IMR-90 (cell line): ENCODE results near the gene IGSF22. TPM values are rescaled to one million over a fixed set of nuclear protein-coding genes. Genes with fewer than 3 reads are reported as not detected.

ENCODE experiments used
- ATAC-seq: fragments of 200-7000 bp; cut with Tn5 transposase; 2 replicates; pipeline ENCODE4 v1.9.1; 2020; ENCODE audit warnings: low read depth, mild to moderate bottlenecking, moderate library complexity
- Bru-seq: library from RNA; stranded (reverse); fragments of 400-500 nt; gene quantifications from one replicate; lab custom pipeline; 2021; lab: Mats Ljungman, UMichigan
- BruChase-seq, 2 experiments: library from RNA; stranded (reverse); fragments of 400-500 nt; gene quantifications; one replicate each; lab custom pipeline; 2021; lab: Mats Ljungman, UMichigan
- BruUV-seq: library from RNA; stranded (reverse); fragments of 400-500 nt; replicated peaks from 2 replicates; lab custom pipeline; 2021; lab: Mats Ljungman, UMichigan
- CTCF ChIA-PET: fragments of 300-600 bp; formaldehyde crosslinking; extraction: SDS; loops from one replicate; lab custom pipeline; 2021; ENCODE audit warnings: antibody characterized with exemption; lab: Yijun Ruan, JAX
- POLR2A ChIA-PET: fragments of 300-600 bp; sonication (Branson Sonifier 250); formaldehyde crosslinking; loops from one replicate; lab custom pipeline; 2022; ENCODE audit warnings: antibody characterized with exemption; ENCODE audit not compliant: unreplicated experiment; lab: Charles Lee
- DNase-seq: peaks from one replicate; pipeline ENCODE4 v3.0.0; 2013
- H2AFZ ChIP-seq: replicated peaks from 2 replicates; pipeline ENCODE3; 2013; ENCODE audit warnings: low read length, mild to moderate bottlenecking; ENCODE audit not compliant: poor library complexity
- H2AK5ac ChIP-seq: 2 replicates; pipeline ENCODE4 v1.6.1; 2013; ENCODE audit warnings: low read depth, low read length, inconsistent platforms
- H2AK9ac ChIP-seq: replicated peaks from 2 replicates; pipeline ENCODE3; 2013; ENCODE audit warnings: mild to moderate bottlenecking, low read depth, low read length, moderate library complexity; ENCODE audit not compliant: poor library complexity
- H2BK120ac ChIP-seq: 2 replicates; pipeline ENCODE4 v1.6.1; 2013; ENCODE audit warnings: low read depth, low read length, inconsistent platforms
- H2BK15ac ChIP-seq: 3 replicates; pipeline ENCODE4 v1.6.1; 2013; ENCODE audit warnings: low read depth, low read length, inconsistent platforms
- H2BK20ac ChIP-seq: 2 replicates; pipeline ENCODE4 v1.6.1; 2013; ENCODE audit warnings: low read depth, mild to moderate bottlenecking, inconsistent platforms, low read length, moderate library complexity
- H2BK5ac ChIP-seq: 2 replicates; pipeline ENCODE4 v1.6.1; 2013; ENCODE audit warnings: mild to moderate bottlenecking, low read depth, low read length, inconsistent platforms; ENCODE audit not compliant: poor library complexity, severe bottlenecking
- H3K14ac ChIP-seq: replicated peaks from 2 replicates; pipeline ENCODE4 v1.6.1; 2013; ENCODE audit warnings: low read depth, low read length, inconsistent platforms
- H3K18ac ChIP-seq: 2 replicates; pipeline ENCODE4 v1.6.1; 2013; ENCODE audit warnings: low read depth, low read length, control low read depth
- H3K23ac ChIP-seq: 2 replicates; pipeline ENCODE4 v1.6.1; 2013; ENCODE audit warnings: low read depth, low read length, inconsistent platforms
- H3K27ac ChIP-seq: 2 replicates; pipeline ENCODE4 v1.5.1; 2013; ENCODE audit warnings: mild to moderate bottlenecking, control low read depth, low read length; ENCODE audit not compliant: insufficient read depth
- H3K27me3 ChIP-seq: 2 replicates; pipeline ENCODE4 v1.6.1; 2013; ENCODE audit warnings: low read length; ENCODE audit not compliant: control insufficient read depth, insufficient read depth
- H3K36me3 ChIP-seq: 2 replicates; pipeline ENCODE4 v1.6.1; 2013; ENCODE audit warnings: low read length, mixed read lengths; ENCODE audit not compliant: control insufficient read depth, insufficient read depth
- H3K4ac ChIP-seq: 2 replicates; pipeline ENCODE4 v1.6.1; 2013; ENCODE audit warnings: low read depth, low read length, inconsistent platforms
- H3K4me1 ChIP-seq: 2 replicates; pipeline ENCODE4 v1.6.1; 2013; ENCODE audit warnings: low read length, mixed read lengths; ENCODE audit not compliant: control insufficient read depth, insufficient read depth
- H3K4me2 ChIP-seq: 2 replicates; pipeline ENCODE4 v1.6.1; 2013; ENCODE audit warnings: low read depth, mild to moderate bottlenecking, control low read depth, low read length, moderate library complexity
- H3K4me3 ChIP-seq: 2 replicates; pipeline ENCODE4 v1.5.1; 2013; ENCODE audit warnings: low read depth, mild to moderate bottlenecking, control low read depth, low read length, moderate library complexity; ENCODE audit not compliant: insufficient read depth
- H3K56ac ChIP-seq: 2 replicates; pipeline ENCODE4 v1.6.1; 2013; ENCODE audit warnings: low read length, inconsistent platforms; ENCODE audit not compliant: insufficient read depth; ENCODE audit errors: extremely low read depth
- H3K79me1 ChIP-seq, 2 experiments: 2 replicates each; pipeline ENCODE4 v1.6.1; 2013; ENCODE audit warnings: low read length in 2 of 2, inconsistent platforms in 1 of 2, low read depth in 1 of 2
- H3K9ac ChIP-seq: 2 replicates; pipeline ENCODE4 v1.6.1; 2013; ENCODE audit warnings: low read depth, low read length, control low read depth
- H3K9me1 ChIP-seq: 2 replicates; pipeline ENCODE4 v1.6.1; 2013; ENCODE audit warnings: low read length, inconsistent platforms; ENCODE audit not compliant: insufficient read depth
- H3K9me3 ChIP-seq: 2 replicates; pipeline ENCODE4 v1.6.1; 2013; ENCODE audit warnings: low read length; ENCODE audit not compliant: control insufficient read depth, insufficient read depth
- H4K20me1 ChIP-seq: 2 replicates; pipeline ENCODE4 v1.6.1; 2013; ENCODE audit warnings: low read length, inconsistent platforms; ENCODE audit not compliant: insufficient read depth
- H4K5ac ChIP-seq: 2 replicates; pipeline ENCODE4 v1.6.1; 2013; ENCODE audit warnings: mild to moderate bottlenecking, low read depth, low read length, control low read depth
- H4K8ac ChIP-seq, 2 experiments: 2 replicates each; pipeline ENCODE4 v1.6.1; 2013; ENCODE audit warnings: low read depth in 2 of 2, low read length in 2 of 2, control low read depth in 1 of 2, inconsistent platforms in 1 of 2
- H4K91ac ChIP-seq: 2 replicates; pipeline ENCODE4 v1.6.1; 2013; ENCODE audit warnings: low read depth, low read length, inconsistent platforms; ENCODE audit not compliant: insufficient read depth
- BHLHE40 ChIP-seq: fragments of 150-350 bp; IDR thresholded peaks from 2 replicates; pipeline ENCODE4 v1.6.1; 2016; ENCODE audit warnings: mild to moderate bottlenecking, low read depth, low read length
- CHD1 ChIP-seq: IDR thresholded peaks from 2 replicates; pipeline ENCODE4 v1.6.1; 2012; ENCODE audit warnings: low read depth, low read length, improper control_type of control experiment
- CTCF ChIP-seq: conservative IDR thresholded peaks from 2 replicates; pipeline ENCODE4 v1.5.1; 2012; ENCODE audit warnings: mild to moderate bottlenecking, low read depth, low read length, improper control_type of control experiment
- FOS ChIP-seq: fragments of 150-350 bp; IDR thresholded peaks from 2 replicates; pipeline ENCODE4 v1.6.1; 2016; ENCODE audit warnings: low read depth, low read length
- MAZ ChIP-seq: IDR thresholded peaks from 2 replicates; pipeline ENCODE4 v1.6.1; 2012; ENCODE audit warnings: low read depth, mild to moderate bottlenecking, low read length, improper control_type of control experiment, moderate library complexity, borderline replicate concordance
- MXI1 ChIP-seq: IDR thresholded peaks from 2 replicates; pipeline ENCODE4 v1.6.1; 2012; ENCODE audit warnings: low read depth, mild to moderate bottlenecking, low read length, moderate library complexity, borderline replicate concordance
- RAD21 ChIP-seq: IDR thresholded peaks from 2 replicates; pipeline ENCODE4 v1.6.1; 2012; ENCODE audit warnings: low read length, improper control_type of control experiment
- SMC3 ChIP-seq: fragments of 150-350 bp; IDR thresholded peaks from 2 replicates; pipeline ENCODE4 v1.6.1; 2016; ENCODE audit warnings: low read depth, mild to moderate bottlenecking, antibody characterized with exemption, low read length, moderate library complexity
- USF2 ChIP-seq: fragments of 150-350 bp; IDR thresholded peaks from 2 replicates; pipeline ENCODE4 v1.6.1; 2017; ENCODE audit warnings: mild to moderate bottlenecking, antibody characterized with exemption, low read length, low read depth
- WGBS, 2 experiments: methylation state at CpG; one replicate each; pipeline versions ENCODE4 v1.1.5 to v1.1.7; 2013; ENCODE audit warnings: missing lambda C conversion rate in 2 of 2; ENCODE audit not compliant: insufficient read length in 1 of 2; ENCODE audit errors: extremely low coverage in 2 of 2; 5-methylcytosine and 5-hydroxymethylcytosine counted together
- dilution Hi-C: fragments of 300-500 bp; cut with HindIII; formaldehyde crosslinking; loops from one replicate; pipeline ENCODE4 v1.14.3; 2018; ENCODE audit warnings: low sequenced_read_pairs; ENCODE audit not compliant: unreplicated experiment
- in situ Hi-C: fragments of 300-500 bp; cut with MboI; formaldehyde crosslinking; loops from 3 replicates; pipeline ENCODE4 v1.14.3; 2019; ENCODE audit warnings: low sequenced_read_pairs, inconsistent platforms, mixed read lengths
- intact Hi-C: fragments of 100-400 bp; cut with micrococcal nuclease; formaldehyde crosslinking; loops from 2 replicates; pipeline ENCODE4 v1.10.0; 2022
- long read RNA-seq: library from polyadenylated mRNA; unstranded; transcript quantifications from one replicate; pipeline ENCODE4 v2.0.0, GENCODE V29; 2021; ENCODE audit not compliant: unreplicated experiment
- polyA plus RNA-seq, 3 experiments: library from polyadenylated mRNA; depleted of rRNA; stranded (reverse); fragments of >200 nt; gene quantifications; 2 replicates each; pipeline ENCODE4 v1.2.3, GENCODE V29; 2012; ENCODE audit warnings: low replicate concordance in 1 of 3
- total RNA-seq: library from RNA; depleted of rRNA; stranded (reverse); fragments of >200 nt; gene quantifications from 2 replicates; pipeline ENCODE4 v1.2.3, GENCODE V29; 2012; rRNA removed

The IGSF22 gene
- total RNA-seq (not detected in 2 replicates), polyA plus RNA-seq (2012; rRNA removed) (not detected in 2 replicates), Bru-seq, nascent RNA (not detected), BruChase-seq, experiment 1, labeled RNA remaining after a 6-hour chase (not detected), BruChase-seq, experiment 2, labeled RNA remaining after a 2-hour chase (percentile 4 among the genes with signal in this experiment)
- not detected in 2 replicates for polyA plus RNA-seq (2012; cell fraction: cytosol; rRNA removed)
- not detected in 2 replicates for polyA plus RNA-seq (2012; cell fraction: nucleus; rRNA removed; ENCODE audit: low replicate concordance)
- long read RNA-seq: 0 reads

DNA sequence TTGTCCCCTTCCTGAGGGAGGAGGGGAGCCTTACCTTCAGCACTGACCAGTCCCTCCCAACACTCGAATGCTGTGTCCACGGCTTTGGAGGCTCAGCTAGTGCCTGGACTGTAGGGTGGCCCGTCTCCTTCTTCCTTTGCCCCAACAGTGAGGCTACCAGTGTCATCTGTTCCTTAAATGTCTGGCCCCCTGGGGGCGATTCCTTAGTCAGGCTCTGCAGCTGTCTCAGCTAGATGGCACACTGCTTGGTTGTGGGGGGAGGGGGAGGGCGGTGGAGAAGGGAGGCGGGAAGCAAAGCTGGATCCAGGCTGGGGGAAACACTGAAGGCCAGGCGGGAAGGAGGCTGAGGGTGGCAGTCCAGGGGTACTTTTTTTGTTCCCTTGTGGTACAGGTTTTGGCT lies at the start of gene IGSF22:
Gene IGSF22 (minus strand): TSS at position 149 of the 400 bp plus-strand sequence. CDS start 1,952 bp downstream, outside the sequence.
- Histone ChIP-seq H2BK20ac (no peak within 1 kb of the TSS), H4K91ac (no peak within 1 kb of the TSS), H3K23ac (no peak within 1 kb of the TSS), H3K4me3 (no peak within 1 kb of the TSS), H2BK15ac (no peak within 1 kb of the TSS), H3K36me3 (no peaks in the 10 kb centered on the region), H2BK5ac (no peak within 1 kb of the TSS), H3K4ac (no peak within 1 kb of the TSS), H2AK9ac (no peak within 1 kb of the TSS), H4K20me1 (no peaks in the 10 kb centered on the region), H2BK120ac (no peak within 1 kb of the TSS), H3K14ac (no peak within 1 kb of the TSS), H3K4me1 (no peaks in the 10 kb centered on the region), H3K79me1 (no peaks in the 10 kb centered on the region), H3K9me1 (no peaks in the 10 kb centered on the region), H3K4me2 (no peak within 1 kb of the TSS), H3K56ac (no peak within 1 kb of the TSS), H3K9me3 (no peaks in the 10 kb centered on the region), H4K8ac (no peak within 1 kb of the TSS), H2AFZ (no peak within 1 kb of the TSS), H2AK5ac (no peak within 1 kb of the TSS), H3K27me3 (peaks cover 4% of the 10 kb centered on the region; the same call in 1 of the 2 replicates), H3K9ac (no peak within 1 kb of the TSS), H4K5ac (no peak within 1 kb of the TSS), H3K18ac (no peak within 1 kb of the TSS), H3K27ac (no peak within 1 kb of the TSS)
- ChIA-PET CTCF (no interaction called here), POLR2A (no interaction called here)
- TF ChIP-seq BHLHE40 (no peak), USF2 (no peak), CHD1 (no peak), RAD21 (no peak), SMC3 (no peak), CTCF (no peak), MXI1 (no peak), FOS (no peak), MAZ (no peak)
- in situ Hi-C loops: loop anchor here (25.0 kb wide), 1 partner anchor 189 kb away; the partner anchor contains the start of gene TSG101
- ATAC-seq: no peak
- DNase-seq: no peak
- no TSS peak for BruUV-seq
- intact Hi-C loops: no loop called here
- no CpG with 5 or more reads among the region's 7 CpGs for WGBS, 2 experiments
- dilution Hi-C loops: no loop called here
